Measurements from ENCODE around the gene MACO1.
"Not testable (repeated sequence)": the region's sequence is repeated elsewhere in the genome, so short reads cannot be mapped to it uniquely, and the experiment has no call there.

Gene MACO1

GRCh38 chr1:25425098-25426085, 5.3 kb upstream of the MACO1 start:
- DNase-seq, result no peak

- no peak for DNase-seq
Observed at GRCh38 chr1:25427696-25428095, 3.0 kb upstream of the MACO1 start.

GRCh38 chr1:25428475-25429166, 2.1 kb upstream of the MACO1 start:
- no peak for DNase-seq

GRCh38 chr1:25430967-25431881, 527 bp downstream of the MACO1 start:
- DNase-seq, result no peak

GRCh38 chr1:25431955-25432719, 1.4 kb downstream of the MACO1 start:
- no peak for DNase-seq

- DNase-seq, result no peak
Observed at GRCh38 chr1:25432749-25433388, 2.2 kb downstream of the MACO1 start.

GRCh38 chr1:25433389-25434186, 2.9 kb downstream of the MACO1 start:
- DNase-seq, result no peak

- DNase-seq, result no peak
Observed at GRCh38 chr1:25435397-25436108, 4.9 kb downstream of the MACO1 start.

GRCh38 chr1:25437672-25438071, 7.0 kb downstream of the MACO1 start:
- no peak for DNase-seq

- DNase-seq, result no peak
Observed at GRCh38 chr1:25439287-25439686, 8.6 kb downstream of the MACO1 start.

- DNase-seq, result no peak
Observed at GRCh38 chr1:25442178-25442577, 11.5 kb downstream of the MACO1 start.

GRCh38 chr1:25443030-25443699, 12.5 kb downstream of the MACO1 start:
- no peak for DNase-seq

GRCh38 chr1:25444604-25445003, 13.9 kb downstream of the MACO1 start:
- DNase-seq, result not testable (repeated sequence)

- no peak for DNase-seq
Observed at GRCh38 chr1:25445993-25446538, 15.4 kb downstream of the MACO1 start.

GRCh38 chr1:25447547-25447946, 16.9 kb downstream of the MACO1 start:
- no peak for DNase-seq

- no peak for DNase-seq
Observed at GRCh38 chr1:25450891-25451290, 20.2 kb downstream of the MACO1 start.

- DNase-seq, result no peak
Observed at GRCh38 chr1:25451908-25452307, 21.2 kb downstream of the MACO1 start.

GRCh38 chr1:25456502-25456901, 25.8 kb downstream of the MACO1 start:
- DNase-seq, result no peak

Data from activated T-cell treated with anti-CD3 and anti-CD28 coated beads, Interleukin-2, amount 50 U/mL, for 48 hours (primary cell).